CD14-positive monocyte (primary cell): ENCODE measurements around the gene NPAS2. TPM values are rescaled to one million over a fixed set of nuclear protein-coding genes. Genes with fewer than 3 reads are reported as not detected.

Experiments used
- DNase-seq, 3 donors: peaks; one replicate each; pipeline ENCODE4 v3.0.0-alpha.2; 2011 to 2022
- H2AFZ ChIP-seq: 2 replicates; pipeline ENCODE4 v1.6.0; 2012; ENCODE audit warnings: mild to moderate bottlenecking, low read depth, low read length, inconsistent platforms; ENCODE audit not compliant: insufficient read depth, poor library complexity, severe bottlenecking
- H3K27ac ChIP-seq, 2 donors: 1 replicate in 1 of 2; 2 replicates in 1 of 2; pipeline ENCODE4 v1.5.1; 2012 to 2013; ENCODE audit warnings: low read length in 2 of 2, control low read depth in 1 of 2, inconsistent platforms in 1 of 2, low read depth in 1 of 2, mild to moderate bottlenecking in 1 of 2
- H3K27me3 ChIP-seq, 2 donors: one replicate each; pipeline versions ENCODE4 v1.6.0 to v1.6.1; 2011 to 2013; ENCODE audit warnings: low read length in 2 of 2; ENCODE audit not compliant: control insufficient read depth in 2 of 2, insufficient read depth in 2 of 2
- H3K36me3 ChIP-seq, 2 donors: replicated peaks in 1 of 2; 1 replicate in 1 of 2; 2 replicates in 1 of 2; pipeline versions ENCODE4 v1.5.1 to v1.6.1; 2012 to 2013; ENCODE audit warnings: low read length in 2 of 2, control low read depth in 1 of 2, inconsistent platforms in 1 of 2, mild to moderate bottlenecking in 1 of 2; ENCODE audit not compliant: insufficient read depth in 2 of 2, control insufficient read depth in 1 of 2
- H3K4me1 ChIP-seq, 2 donors: 1 replicate in 1 of 2; 2 replicates in 1 of 2; pipeline versions ENCODE4 v1.5.1 to v1.6.1; 2012 to 2013; ENCODE audit warnings: low read length in 2 of 2, control low read depth in 1 of 2, inconsistent platforms in 1 of 2, mild to moderate bottlenecking in 1 of 2, moderate library complexity in 1 of 2; ENCODE audit not compliant: insufficient read depth in 2 of 2, control insufficient read depth in 1 of 2
- H3K4me2 ChIP-seq: replicated peaks from 2 replicates; pipeline ENCODE3; 2012; ENCODE audit warnings: low read length, moderate library complexity, mild to moderate bottlenecking; ENCODE audit not compliant: poor library complexity, severe bottlenecking; ENCODE audit errors: extremely low read depth
- H3K4me3 ChIP-seq, 3 experiments: fragments of 200-600 bp in 1 of 3; sonication (generic) in 1 of 3; replicated peaks in 1 of 3; 1 replicate in 2 of 3; 2 replicates in 1 of 3; pipeline ENCODE4 v1.5.1; 2011 to 2013; ENCODE audit warnings: low read length in 3 of 3, mild to moderate bottlenecking in 3 of 3, control low read depth in 2 of 3, low read depth in 2 of 3, inconsistent platforms in 1 of 3, moderate library complexity in 1 of 3
- H3K79me2 ChIP-seq: 2 replicates; pipeline ENCODE4 v1.6.0; 2012; ENCODE audit warnings: mild to moderate bottlenecking, control low read depth, inconsistent platforms, low read length, moderate library complexity; ENCODE audit not compliant: insufficient read depth
- H3K9ac ChIP-seq: 2 replicates; pipeline ENCODE4 v1.6.0; 2017; ENCODE audit warnings: low read length, mild to moderate bottlenecking; ENCODE audit not compliant: insufficient read depth, poor library complexity, severe bottlenecking
- H3K9me3 ChIP-seq, 2 donors: replicated peaks in 1 of 2; 1 replicate in 1 of 2; 2 replicates in 1 of 2; pipeline versions ENCODE4 v1.5.1 to v1.6.1; 2012 to 2013; ENCODE audit warnings: low read length in 2 of 2, control low read depth in 1 of 2; ENCODE audit not compliant: control insufficient read depth in 1 of 2, insufficient read depth in 1 of 2
- H4K20me1 ChIP-seq: 2 replicates; pipeline ENCODE4 v1.6.0; 2012; ENCODE audit warnings: mild to moderate bottlenecking, low read length, control low read depth, moderate library complexity; ENCODE audit not compliant: insufficient read depth
- H3K27ac Mint-ChIP-seq, 7 donors: one replicate each; pipeline ENCODE4 v1.8.0; 2020; ENCODE audit warnings: mild to moderate bottlenecking in 7 of 7, mixed read lengths in 7 of 7, moderate library complexity in 6 of 7, inconsistent platforms in 2 of 7
- H3K27me3 Mint-ChIP-seq, 3 donors: one replicate each; pipeline ENCODE4 v1.8.0; 2021 to 2022; ENCODE audit warnings: low read depth in 3 of 3, mild to moderate bottlenecking in 3 of 3, mixed read lengths in 3 of 3, moderate library complexity in 3 of 3, inconsistent platforms in 1 of 3
- H3K36me3 Mint-ChIP-seq, 2 donors: one replicate each; pipeline ENCODE4 v1.8.0; 2020; ENCODE audit warnings: mixed read lengths in 2 of 2, inconsistent platforms in 1 of 2, mild to moderate bottlenecking in 1 of 2
- H3K4me1 Mint-ChIP-seq: one replicate; pipeline ENCODE4 v1.8.0; 2020; ENCODE audit warnings: mild to moderate bottlenecking, mixed read lengths
- H3K4me3 Mint-ChIP-seq, 2 donors: one replicate each; pipeline ENCODE4 v1.8.0; 2020; ENCODE audit warnings: mild to moderate bottlenecking in 2 of 2, mixed read lengths in 2 of 2, moderate library complexity in 1 of 2
- H3K9me3 Mint-ChIP-seq, 7 donors: one replicate each; pipeline ENCODE4 v1.8.0; 2020 to 2022; ENCODE audit warnings: mixed read lengths in 7 of 7, mild to moderate bottlenecking in 6 of 7, moderate library complexity in 6 of 7, inconsistent platforms in 2 of 7
- WGBS: methylation state at CpG from one replicate; pipeline ENCODE4 v1.1.5; 2013; ENCODE audit warnings: missing lambda C conversion rate; ENCODE audit not compliant: insufficient coverage; 5-methylcytosine and 5-hydroxymethylcytosine counted together
- intact Hi-C, 2 donors: fragments of 100-400 bp; cut with micrococcal nuclease; formaldehyde crosslinking; loops; one replicate each; pipeline versions ENCODE4 v1.15.0 to v1.15.1; 2023
- polyA plus RNA-seq, 3 donors: library from polyadenylated mRNA; depleted of rRNA in 1 of 3; unstranded in 2 of 3; stranded (reverse) in 1 of 3; fragments of 300-500 nt in 2 of 3; fragments of >200 nt in 1 of 3; fragmentation: Illumina TruSeq in 2 of 3; gene quantifications; 1 replicate in 2 of 3; 2 replicates in 1 of 3; pipeline ENCODE4 v1.2.3, GENCODE V29; 2012 to 2021
- TF ChIP-seq, protein P1 (sequence below): fragments of 200-600 bp; IDR thresholded peaks from one replicate; pipeline ENCODE4 v1.8.0; 2022; ENCODE audit warnings: antibody characterized with exemption, mild to moderate bottlenecking

Gene NPAS2
- polyA plus RNA-seq, 3 donors, result not detected

- no peaks in the 10 kb centered on the region for H3K79me2 ChIP-seq
- no peaks in the 10 kb centered on the region for H3K27me3 ChIP-seq
- TF ChIP-seq, protein P1, sequence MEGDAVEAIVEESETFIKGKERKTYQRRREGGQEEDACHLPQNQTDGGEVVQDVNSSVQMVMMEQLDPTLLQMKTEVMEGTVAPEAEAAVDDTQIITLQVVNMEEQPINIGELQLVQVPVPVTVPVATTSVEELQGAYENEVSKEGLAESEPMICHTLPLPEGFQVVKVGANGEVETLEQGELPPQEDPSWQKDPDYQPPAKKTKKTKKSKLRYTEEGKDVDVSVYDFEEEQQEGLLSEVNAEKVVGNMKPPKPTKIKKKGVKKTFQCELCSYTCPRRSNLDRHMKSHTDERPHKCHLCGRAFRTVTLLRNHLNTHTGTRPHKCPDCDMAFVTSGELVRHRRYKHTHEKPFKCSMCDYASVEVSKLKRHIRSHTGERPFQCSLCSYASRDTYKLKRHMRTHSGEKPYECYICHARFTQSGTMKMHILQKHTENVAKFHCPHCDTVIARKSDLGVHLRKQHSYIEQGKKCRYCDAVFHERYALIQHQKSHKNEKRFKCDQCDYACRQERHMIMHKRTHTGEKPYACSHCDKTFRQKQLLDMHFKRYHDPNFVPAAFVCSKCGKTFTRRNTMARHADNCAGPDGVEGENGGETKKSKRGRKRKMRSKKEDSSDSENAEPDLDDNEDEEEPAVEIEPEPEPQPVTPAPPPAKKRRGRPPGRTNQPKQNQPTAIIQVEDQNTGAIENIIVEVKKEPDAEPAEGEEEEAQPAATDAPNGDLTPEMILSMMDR, result no peak
- intact Hi-C loops, result no loop called here
- DNase-seq, result no peak
- no peaks in the 10 kb centered on the region for H3K9me3 ChIP-seq
- H3K27ac ChIP-seq, result no peak overlapping the region
- no peaks in the 10 kb centered on the region for H4K20me1 ChIP-seq
- Mint-ChIP-seq H3K27ac (no peak overlapping the region), H3K4me1 (no peaks in the 10 kb centered on the region), H3K9me3 (peaks cover 0 to 5% (median 2%) of the 10 kb centered on the region in 7 donors), H3K27me3 (peaks cover 0 to 3% (median 2%) of the 10 kb centered on the region in 3 donors), H3K36me3 (no peaks in the 10 kb centered on the region), H3K4me3 (no peak overlapping the region)
- no peak overlapping the region for H3K4me2 ChIP-seq
- H3K36me3 ChIP-seq, result no peaks in the 10 kb centered on the region
- WGBS, result no CpG with 5 or more reads among the region's 2 CpGs
- H3K9ac ChIP-seq, result no peak overlapping the region
- no peak overlapping the region for H2AFZ ChIP-seq
- no peak overlapping the region for H3K4me3 ChIP-seq
- no peaks in the 10 kb centered on the region for H3K4me1 ChIP-seq
These were observed 33.0 kb upstream of the NPAS2 start for GRCh38 chr2:100786985-100787384.

DNA sequence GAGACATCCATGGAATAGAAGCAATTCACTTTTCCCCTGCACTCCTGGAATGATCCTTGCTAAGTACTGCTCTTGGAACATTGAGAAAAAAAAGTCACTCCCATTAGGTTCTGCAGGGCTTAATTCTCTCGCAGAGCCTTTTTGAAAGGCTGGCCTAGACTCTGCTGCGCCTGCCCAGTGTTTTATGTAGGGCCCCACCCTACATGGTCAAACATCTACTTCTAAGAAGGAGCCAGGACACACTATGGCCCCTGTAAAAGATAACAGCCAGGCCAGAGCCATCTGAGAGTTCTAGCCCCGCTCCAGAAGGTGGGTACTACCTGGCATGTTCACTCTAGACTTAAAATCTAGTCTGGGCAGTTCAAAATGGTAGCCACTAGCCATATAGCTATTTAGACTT, 30.6 kb upstream of the NPAS2 start:
- H3K79me2 ChIP-seq, result no peaks in the 10 kb centered on the region
- H3K27ac Mint-ChIP-seq, result no peak overlapping the region
- 100% methylated on average over 3 of the region's 3 CpGs for WGBS
- no peak for DNase-seq
- H3K9ac ChIP-seq, result no peak overlapping the region
- H4K20me1 ChIP-seq, result no peaks in the 10 kb centered on the region
- H3K4me1 Mint-ChIP-seq, result no peaks in the 10 kb centered on the region
- no peak overlapping the region for H3K4me2 ChIP-seq
- H3K27me3 Mint-ChIP-seq, result peaks cover 1 to 7% (median 2%) of the 10 kb centered on the region in 3 donors
- no peak overlapping the region for H3K4me3 ChIP-seq
- no peaks in the 10 kb centered on the region for H3K36me3 Mint-ChIP-seq
- TF ChIP-seq, protein P1, result no peak
- no peak overlapping the region for H3K27ac ChIP-seq
- intact Hi-C loops, result no loop called here
- H3K27me3 ChIP-seq, result no peaks in the 10 kb centered on the region
- H3K4me1 ChIP-seq, result no peaks in the 10 kb centered on the region
- no peaks in the 10 kb centered on the region for H3K9me3 ChIP-seq
- no peak overlapping the region for H3K4me3 Mint-ChIP-seq
- peaks cover 0 to 5% (median 2%) of the 10 kb centered on the region in 7 donors for H3K9me3 Mint-ChIP-seq
- H2AFZ ChIP-seq, result no peak overlapping the region
- H3K36me3 ChIP-seq, result no peaks in the 10 kb centered on the region
